ENCODE results near the gene RIGI. TPM values are rescaled to one million over a fixed set of nuclear protein-coding genes. Genes with fewer than 3 reads are reported as not detected.

The RIGI gene
- total RNA-seq, 2 donors from 2014 or later = 16.9 to 22.1 TPM

GRCh38 chr9:32518276-32518675 is 7.7 kb downstream of the RIGI start:
- no peaks in the 10 kb centered on the region for H3K27me3 ChIP-seq (replicated peaks; ENCODE audit: insufficient read depth)
- H3K27ac ChIP-seq = no peak overlapping the region
- ATAC-seq (ENCODE audit: insufficient number of reproducible peaks, low FRiP score, low read depth) (no peak), DNase-seq (ENCODE audit: low spot score) (no peak)
- no peak overlapping the region for H3K4me3 ChIP-seq
- TF ChIP-seq, protein P1, sequence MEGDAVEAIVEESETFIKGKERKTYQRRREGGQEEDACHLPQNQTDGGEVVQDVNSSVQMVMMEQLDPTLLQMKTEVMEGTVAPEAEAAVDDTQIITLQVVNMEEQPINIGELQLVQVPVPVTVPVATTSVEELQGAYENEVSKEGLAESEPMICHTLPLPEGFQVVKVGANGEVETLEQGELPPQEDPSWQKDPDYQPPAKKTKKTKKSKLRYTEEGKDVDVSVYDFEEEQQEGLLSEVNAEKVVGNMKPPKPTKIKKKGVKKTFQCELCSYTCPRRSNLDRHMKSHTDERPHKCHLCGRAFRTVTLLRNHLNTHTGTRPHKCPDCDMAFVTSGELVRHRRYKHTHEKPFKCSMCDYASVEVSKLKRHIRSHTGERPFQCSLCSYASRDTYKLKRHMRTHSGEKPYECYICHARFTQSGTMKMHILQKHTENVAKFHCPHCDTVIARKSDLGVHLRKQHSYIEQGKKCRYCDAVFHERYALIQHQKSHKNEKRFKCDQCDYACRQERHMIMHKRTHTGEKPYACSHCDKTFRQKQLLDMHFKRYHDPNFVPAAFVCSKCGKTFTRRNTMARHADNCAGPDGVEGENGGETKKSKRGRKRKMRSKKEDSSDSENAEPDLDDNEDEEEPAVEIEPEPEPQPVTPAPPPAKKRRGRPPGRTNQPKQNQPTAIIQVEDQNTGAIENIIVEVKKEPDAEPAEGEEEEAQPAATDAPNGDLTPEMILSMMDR (IDR thresholded peaks at IDR 0.05) = no peak
- no peaks in the 10 kb centered on the region for H3K36me3 ChIP-seq
- no peaks in the 10 kb centered on the region for H3K9me3 ChIP-seq
- H3K4me1 ChIP-seq (ENCODE audit: control insufficient read depth in 1 of 2, low read depth in 2 of 2) = peaks cover 0 to under 1% of the 10 kb centered on the region in 2 donors

GRCh38 chr9:32516241-32516640 is 9.8 kb downstream of the RIGI start:
- no peak overlapping the region for H3K27ac ChIP-seq
- ATAC-seq (ENCODE audit: insufficient number of reproducible peaks, low FRiP score, low read depth) = no peak
- DNase-seq (ENCODE audit: low spot score) = no peak
- H3K9me3 ChIP-seq = no peaks in the 10 kb centered on the region
- no peaks in the 10 kb centered on the region for H3K27me3 ChIP-seq (replicated peaks; ENCODE audit: insufficient read depth)
- TF ChIP-seq, protein P1 (IDR thresholded peaks at IDR 0.05) = no peak
- no peaks in the 10 kb centered on the region for H3K36me3 ChIP-seq
- H3K4me3 ChIP-seq = no peak overlapping the region
- H3K4me1 ChIP-seq (ENCODE audit: control insufficient read depth in 1 of 2, low read depth in 2 of 2) = no peaks in the 10 kb centered on the region

GRCh38 chr9:32508728-32509127 is 17.3 kb downstream of the RIGI start:
- ATAC-seq (ENCODE audit: insufficient number of reproducible peaks, low FRiP score, low read depth) (no peak), DNase-seq (ENCODE audit: low spot score) (no peak)
- H3K9me3 ChIP-seq = no peaks in the 10 kb centered on the region
- no peak overlapping the region for H3K27ac ChIP-seq
- H3K4me3 ChIP-seq = no peak overlapping the region
- H3K36me3 ChIP-seq = no peaks in the 10 kb centered on the region
- peaks cover 0 to 5% of the 10 kb centered on the region in 2 donors for H3K4me1 ChIP-seq (ENCODE audit: control insufficient read depth in 1 of 2, low read depth in 2 of 2)
- TF ChIP-seq, protein P1 (IDR thresholded peaks at IDR 0.05) = no peak
- no peaks in the 10 kb centered on the region for H3K27me3 ChIP-seq (replicated peaks; ENCODE audit: insufficient read depth)

DNA sequence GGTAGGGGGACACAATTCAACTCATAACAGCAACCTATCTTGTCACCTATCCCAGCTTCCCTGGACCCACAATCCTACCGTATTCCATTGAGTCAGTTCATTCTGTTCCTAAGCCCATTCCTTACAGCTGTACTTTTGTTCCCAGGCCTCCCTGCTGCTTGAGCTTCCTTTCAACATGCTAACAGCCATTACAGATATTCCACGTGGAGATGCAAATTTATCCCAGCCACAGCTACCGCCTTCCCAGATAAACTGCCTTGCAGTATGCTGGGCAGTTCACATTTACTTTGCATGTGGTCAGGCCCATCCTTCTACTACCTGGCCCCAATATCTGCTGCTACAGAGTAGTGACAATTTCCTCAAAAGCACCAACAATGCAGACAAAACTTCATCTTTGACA is 23.0 kb downstream of the RIGI start:
- Histone ChIP-seq H3K9me3 (no peaks in the 10 kb centered on the region), H3K27me3 (replicated peaks; ENCODE audit: insufficient read depth) (no peaks in the 10 kb centered on the region)
- DNase-seq (ENCODE audit: low spot score) = no peak

DNA sequence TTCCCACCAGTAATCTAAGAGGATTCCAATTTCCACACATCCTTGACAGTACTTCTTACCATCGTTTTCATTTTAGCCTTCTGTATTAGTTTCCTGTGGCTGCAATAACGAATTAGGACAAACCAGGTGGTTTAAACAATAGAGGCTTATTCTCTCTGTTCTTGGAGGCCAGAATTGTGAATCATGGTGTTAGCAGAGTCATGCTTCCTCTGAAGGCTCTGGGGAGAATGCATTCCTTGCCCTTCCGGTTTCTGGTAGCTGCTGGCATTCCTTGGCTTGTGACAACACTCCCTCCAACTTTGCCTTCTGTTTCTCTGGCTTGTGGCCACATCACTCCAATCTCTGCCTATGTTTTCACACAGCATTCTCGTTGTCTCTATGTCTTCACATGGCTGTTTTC is 23.5 kb downstream of the RIGI start:
- DNase-seq (ENCODE audit: low spot score) (no peak), ATAC-seq (ENCODE audit: insufficient number of reproducible peaks, low FRiP score, low read depth) (no peak)
- H3K4me1 ChIP-seq (ENCODE audit: control insufficient read depth in 1 of 2, low read depth in 2 of 2) = no peaks in the 10 kb centered on the region
- no peak overlapping the region for H3K27ac ChIP-seq
- TF ChIP-seq, protein P1 (IDR thresholded peaks at IDR 0.05) = no peak
- no peaks in the 10 kb centered on the region for H3K9me3 ChIP-seq
- H3K4me3 ChIP-seq = no peak overlapping the region
- peaks cover 11% of the 10 kb centered on the region for H3K36me3 ChIP-seq
- H3K27me3 ChIP-seq (replicated peaks; ENCODE audit: insufficient read depth) = no peaks in the 10 kb centered on the region

More for the DNA sequence above, 23.0 kb downstream of the RIGI start:
- Histone ChIP-seq H3K4me3 (no peak overlapping the region), H3K36me3 (peaks cover 7% of the 10 kb centered on the region), H3K4me1 (ENCODE audit: control insufficient read depth in 1 of 2, low read depth in 2 of 2) (no peaks in the 10 kb centered on the region), H3K27ac (no peak overlapping the region)
- no peak for ATAC-seq (ENCODE audit: insufficient number of reproducible peaks, low FRiP score, low read depth)
- TF ChIP-seq, protein P1 (IDR thresholded peaks at IDR 0.05) = no peak
